Neural cell (in vitro differentiated cells): ENCODE data around the gene WDR4.

ENCODE experiments used
- CTCF ChIP-seq: fragments of 450-650 bp; IDR thresholded peaks from 2 replicates; pipeline ENCODE4 v1.5.1; 2014; ENCODE audit warnings: antibody characterized with exemption, mild to moderate bottlenecking, moderate library complexity; ENCODE audit not compliant: poor library complexity, severe bottlenecking
- MXI1 ChIP-seq: fragments of 450-650 bp; conservative IDR thresholded peaks from 2 replicates; pipeline ENCODE4 v1.6.1; 2014; ENCODE audit warnings: antibody characterized with exemption, mild to moderate bottlenecking; ENCODE audit not compliant: poor library complexity, severe bottlenecking

- TF ChIP-seq CTCF (no peak), MXI1 (no peak)
These were observed 14.2 kb downstream of the WDR4 start for GRCh38 chr21:42864815-42865775.
